B cell (primary cell): ENCODE results near the gene PKIB.

ENCODE experiments used
- CTCF ChIP-seq: fragments of 200-600 bp; IDR thresholded peaks from one replicate; pipeline ENCODE4 v1.8.0; 2022; ENCODE audit warnings: antibody characterized with exemption, mild to moderate bottlenecking
- EZH2 ChIP-seq: IDR thresholded peaks from 2 replicates; pipeline ENCODE4 v1.6.1; 2012; ENCODE audit warnings: borderline replicate concordance, low read depth, mild to moderate bottlenecking, moderate library complexity, low read length; ENCODE audit not compliant: insufficient read depth, poor library complexity, severe bottlenecking

GRCh38 chr6:122694602-122695001, 84.4 kb downstream of the PKIB start:
- TF ChIP-seq CTCF: no peak
- no peak for TF ChIP-seq EZH2
